GM10847 (cell line): ENCODE measurements around the gene NPAS4.

ENCODE experiments used
- POLR2A ChIP-seq: IDR thresholded peaks from 2 replicates; pipeline ENCODE4 v1.6.1; 2011; ENCODE audit not compliant: insufficient read length; ENCODE audit errors: extremely low read depth

Gene NPAS4

GRCh38 chr11:66447012-66447411 is 26.2 kb downstream of the NPAS4 start:
- no peak for TF ChIP-seq POLR2A

GRCh38 chr11:66448523-66448922 is 27.7 kb downstream of the NPAS4 start:
- no peak for TF ChIP-seq POLR2A

- TF ChIP-seq POLR2A, result no peak
These were observed 29.7 kb downstream of the NPAS4 start for GRCh38 chr11:66450560-66450959.

- no peak for TF ChIP-seq POLR2A
These were observed 30.8 kb downstream of the NPAS4 start for GRCh38 chr11:66451663-66452062.

GRCh38 chr11:66454247-66454646 is 33.4 kb downstream of the NPAS4 start:
- TF ChIP-seq POLR2A, result no peak

GRCh38 chr11:66454828-66455227 is 34.0 kb downstream of the NPAS4 start:
- no peak for TF ChIP-seq POLR2A

GRCh38 chr11:66457826-66458225 is 37.0 kb downstream of the NPAS4 start:
- no peak for TF ChIP-seq POLR2A

GRCh38 chr11:66459138-66459778 is 38.4 kb downstream of the NPAS4 start:
- TF ChIP-seq POLR2A, result no peak

- TF ChIP-seq POLR2A, result no peak
These were observed 41.2 kb downstream of the NPAS4 start for GRCh38 chr11:66462010-66462409.

GRCh38 chr11:66462911-66463310 is 42.1 kb downstream of the NPAS4 start:
- no peak for TF ChIP-seq POLR2A

GRCh38 chr11:66464916-66465315 is 44.1 kb downstream of the NPAS4 start:
- TF ChIP-seq POLR2A, result no peak

GRCh38 chr11:66465373-66466224 is 44.8 kb downstream of the NPAS4 start:
- TF ChIP-seq POLR2A, result no peak

- TF ChIP-seq POLR2A, result no peak
These were observed 45.6 kb downstream of the NPAS4 start, which contains the start of gene PELI3 for GRCh38 chr11:66466225-66467033. PELI3 (plus strand) TSS chr11:66466905; CDS start chr11:66468129, 1,224 bp downstream.

- no peak for TF ChIP-seq POLR2A
These were observed 46.3 kb downstream of the NPAS4 start for GRCh38 chr11:66467034-66467659.

GRCh38 chr11:66467756-66468155 is 46.9 kb downstream of the NPAS4 start:
- no peak for TF ChIP-seq POLR2A
